GM19455 (cell line): Measurements from ENCODE around the gene SGIP1.

Experiments used
- ATAC-seq: cut with Tn5 transposase; IDR thresholded peaks from one replicate; pipeline ENCODE4 v1.9.1; 2021; ENCODE audit not compliant: unreplicated experiment

Gene SGIP1

GRCh38 chr1:66521721-66522365, 12.1 kb upstream of the SGIP1 start:
- no peak for ATAC-seq

- ATAC-seq, result no peak
These were observed 10.4 kb upstream of the SGIP1 start for GRCh38 chr1:66523562-66523961.

GRCh38 chr1:66525086-66525485, 8.9 kb upstream of the SGIP1 start:
- no peak for ATAC-seq

GRCh38 chr1:66526036-66526435, 7.9 kb upstream of the SGIP1 start:
- ATAC-seq, result no peak

- no peak for ATAC-seq
These were observed 7.0 kb upstream of the SGIP1 start for GRCh38 chr1:66526991-66527390.

GRCh38 chr1:66527686-66528085, 6.3 kb upstream of the SGIP1 start:
- ATAC-seq, result no peak

GRCh38 chr1:66528580-66528979, 5.4 kb upstream of the SGIP1 start:
- no peak for ATAC-seq

GRCh38 chr1:66532214-66532613, 1.7 kb upstream of the SGIP1 start:
- no peak for ATAC-seq

- no peak for ATAC-seq
These were observed 862 bp upstream of the SGIP1 start for GRCh38 chr1:66532798-66533783.

GRCh38 chr1:66535061-66535460, 1.1 kb downstream of the SGIP1 start:
- no peak for ATAC-seq

- no peak for ATAC-seq
These were observed 1.9 kb downstream of the SGIP1 start for GRCh38 chr1:66535853-66536252.

GRCh38 chr1:66537718-66538117, 3.8 kb downstream of the SGIP1 start:
- ATAC-seq, result no peak

- no peak for ATAC-seq
These were observed 5.5 kb downstream of the SGIP1 start for GRCh38 chr1:66539491-66539890.

- no peak for ATAC-seq
These were observed 6.6 kb downstream of the SGIP1 start for GRCh38 chr1:66540434-66541032.

- ATAC-seq, result no peak
These were observed 8.4 kb downstream of the SGIP1 start for GRCh38 chr1:66542314-66542713.

GRCh38 chr1:66542811-66543767, 9.1 kb downstream of the SGIP1 start:
- no peak for ATAC-seq

GRCh38 chr1:66546047-66546810, 12.3 kb downstream of the SGIP1 start:
- ATAC-seq, result no peak

GRCh38 chr1:66549017-66549416, 15.1 kb downstream of the SGIP1 start:
- no peak for ATAC-seq

GRCh38 chr1:66550243-66550642, 16.3 kb downstream of the SGIP1 start:
- no peak for ATAC-seq

GRCh38 chr1:66552287-66552686, 18.3 kb downstream of the SGIP1 start:
- ATAC-seq, result no peak
